A673 (cell line): ENCODE data around the gene CHCHD6. TPM values are rescaled to one million over a fixed set of nuclear protein-coding genes. Genes with fewer than 3 reads are reported as not detected.

Source experiments
- BruUV-seq: library from RNA; stranded (reverse); fragments of 400-500 nt; replicated peaks from 2 replicates; lab custom pipeline; 2021; lab: Mats Ljungman, UMichigan
- CTCF ChIA-PET: fragments of 300-600 bp; sonication (Branson Sonifier 250); formaldehyde crosslinking; loops from one replicate; lab custom pipeline; 2022; ENCODE audit warnings: antibody characterized with exemption; lab: Charles Lee
- POLR2A ChIA-PET: fragments of 300-600 bp; sonication (Branson Sonifier 250); formaldehyde crosslinking; loops from one replicate; lab custom pipeline; 2022; ENCODE audit warnings: antibody characterized with exemption; ENCODE audit not compliant: low non-redundant PET; lab: Charles Lee
- DNase-seq: peaks from one replicate; pipeline ENCODE4 v3.0.0-alpha.2; 2015; ENCODE audit warnings: low spot score
- H3K27ac ChIP-seq: fragments of 200-600 bp; sonication (generic); 2 replicates; pipeline ENCODE4 v1.5.1; 2016; ENCODE audit warnings: mixed run types, low read depth, mild to moderate bottlenecking, mixed read lengths, antibody characterized with exemption, low read length; ENCODE audit not compliant: poor library complexity, severe bottlenecking
- H3K27me3 ChIP-seq: fragments of 200-600 bp; sonication (generic); replicated peaks from 2 replicates; pipeline ENCODE4 v1.6.1; 2017; ENCODE audit warnings: mixed run types, low read depth, mild to moderate bottlenecking, mixed read lengths, antibody characterized with exemption, low read length; ENCODE audit not compliant: insufficient read depth, poor library complexity
- H3K36me3 ChIP-seq: fragments of 200-600 bp; sonication (generic); 2 replicates; pipeline ENCODE4 v1.6.1; 2016; ENCODE audit warnings: mixed run types, mild to moderate bottlenecking, mixed read lengths, antibody characterized with exemption, low read length; ENCODE audit not compliant: insufficient read depth, poor library complexity, severe bottlenecking
- H3K4me1 ChIP-seq: fragments of 200-600 bp; sonication (generic); 2 replicates; pipeline ENCODE4 v1.6.1; 2017; ENCODE audit warnings: mixed run types, mild to moderate bottlenecking, mixed read lengths, antibody characterized with exemption, low read length; ENCODE audit not compliant: insufficient read depth, poor library complexity, severe bottlenecking
- H3K4me3 ChIP-seq: fragments of 200-600 bp; sonication (generic); 2 replicates; pipeline ENCODE4 v1.5.1; 2016; ENCODE audit warnings: low read depth, mixed run types, mild to moderate bottlenecking, mixed read lengths, low read length; ENCODE audit not compliant: poor library complexity, severe bottlenecking
- H3K9me3 ChIP-seq: fragments of 200-600 bp; sonication (generic); 2 replicates; pipeline ENCODE4 v1.6.1; 2016; ENCODE audit warnings: mixed run types, low read depth, mild to moderate bottlenecking, mixed read lengths, antibody characterized with exemption, low read length; ENCODE audit not compliant: poor library complexity, severe bottlenecking
- CTCF ChIP-seq: fragments of 300-800, 200-600 bp; sonication (generic); conservative IDR thresholded peaks from 2 replicates; pipeline ENCODE4 v1.5.1; 2017; ENCODE audit warnings: low read depth, mild to moderate bottlenecking, antibody characterized with exemption, low read length, moderate library complexity, mixed read lengths
- EZH2 ChIP-seq: fragments of 200-600 bp; sonication (generic); IDR thresholded peaks from 2 replicates; pipeline ENCODE4 v1.6.1; 2017; ENCODE audit warnings: borderline replicate concordance, low read depth, mild to moderate bottlenecking, mixed read lengths, antibody characterized with exemption, low read length; ENCODE audit not compliant: poor library complexity, severe bottlenecking
- intact Hi-C: fragments of 100-400 bp; cut with micrococcal nuclease; formaldehyde crosslinking; loops from one replicate; pipeline ENCODE4 v1.10.0; 2022; ENCODE audit not compliant: unreplicated experiment
- total RNA-seq: library from RNA; stranded (reverse); gene quantifications from 2 replicates; pipeline ENCODE4 v1.2.3, GENCODE V29; 2021

Gene CHCHD6
- total RNA-seq, 1 experiment from 2014 or later: 23.3 TPM

DNA sequence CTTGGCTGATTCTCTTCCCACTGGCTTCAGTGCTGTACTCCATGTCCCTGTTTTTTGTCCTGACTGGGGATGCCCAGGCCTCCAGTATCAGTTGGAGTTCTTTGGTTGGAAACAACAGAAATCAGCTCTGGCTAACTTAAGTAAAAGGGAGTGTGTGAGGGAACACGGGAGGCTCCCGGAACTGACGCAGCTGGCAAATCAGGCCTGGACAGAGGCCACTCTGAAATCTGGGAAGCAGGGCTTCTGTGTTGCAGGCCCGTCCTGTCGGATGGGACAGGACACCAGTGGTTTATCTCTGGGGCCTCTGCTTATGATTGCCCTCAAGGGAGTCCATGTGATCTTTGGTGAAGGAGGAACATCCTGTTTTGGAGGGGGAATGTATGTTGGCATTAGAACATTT, 124.3 kb downstream of the CHCHD6 start:
- H3K4me3 ChIP-seq: no peak overlapping the region
- no peaks in the 10 kb centered on the region for H3K9me3 ChIP-seq
- POLR2A ChIA-PET: no interaction called here
- H3K27ac ChIP-seq: no peak overlapping the region
- BruUV-seq: no TSS peak
- H3K27me3 ChIP-seq: no peaks in the 10 kb centered on the region
- no peak for TF ChIP-seq EZH2
- intact Hi-C loops: no loop called here
- no peak for DNase-seq
- CTCF ChIA-PET: no interaction called here
- H3K4me1 ChIP-seq: peaks cover 4% of the 10 kb centered on the region
- H3K36me3 ChIP-seq: no peaks in the 10 kb centered on the region

DNA sequence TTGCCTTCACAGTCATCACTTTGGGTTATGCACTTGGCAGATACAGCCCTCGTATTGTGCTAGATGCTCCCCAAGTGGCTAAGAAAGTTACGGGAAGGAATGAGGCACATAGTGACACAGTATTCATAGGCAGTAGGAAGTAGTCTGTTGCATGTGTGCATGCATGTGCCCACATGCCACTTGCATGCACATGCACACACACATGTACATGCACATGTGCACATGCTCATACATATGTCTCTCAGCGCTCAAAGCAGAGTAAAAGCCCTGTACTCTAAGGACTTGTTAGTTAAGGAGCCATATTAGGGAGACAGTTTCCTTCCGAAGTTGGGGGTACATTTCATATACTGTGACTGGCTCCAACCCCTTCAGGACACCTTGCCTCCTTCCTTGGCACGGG, 128.9 kb downstream of the CHCHD6 start:
- TF ChIP-seq EZH2: no peak
- no peak for TF ChIP-seq CTCF
- ChIA-PET POLR2A (no interaction called here), CTCF (no interaction called here)
- H3K9me3 ChIP-seq: no peaks in the 10 kb centered on the region
- no peaks in the 10 kb centered on the region for H3K36me3 ChIP-seq
- no peak overlapping the region for H3K4me3 ChIP-seq
- BruUV-seq: no TSS peak
- intact Hi-C loops: no loop called here
- H3K27ac ChIP-seq: no peak overlapping the region
- peaks cover 4% of the 10 kb centered on the region for H3K4me1 ChIP-seq
- no peak for DNase-seq
- H3K27me3 ChIP-seq: no peaks in the 10 kb centered on the region

GRCh38 chr3:126834596-126835471, 130.8 kb downstream of the CHCHD6 start:
- intact Hi-C loops: no loop called here
- Histone ChIP-seq H3K4me1 (no peaks in the 10 kb centered on the region), H3K4me3 (no peak overlapping the region), H3K9me3 (no peaks in the 10 kb centered on the region), H3K27ac (no peak overlapping the region), H3K27me3 (no peaks in the 10 kb centered on the region), H3K36me3 (no peaks in the 10 kb centered on the region)
- POLR2A ChIA-PET: no interaction called here
- BruUV-seq: no TSS peak
- TF ChIP-seq EZH2 (no peak), CTCF (no peak)
- CTCF ChIA-PET: no interaction called here
- DNase-seq: no peak
